Right lobe of liver (tissue), 4 donors: ENCODE measurements around the gene CROT.

Experiments
- POLR2A ChIP-seq: fragments of 450-650 bp; IDR thresholded peaks from one replicate; pipeline ENCODE4 v1.6.1; 2017; ENCODE audit warnings: antibody characterized with exemption, mild to moderate bottlenecking
- TF ChIP-seq, protein P1 (sequence below), 4 donors: fragments of 200-600 bp in 3 of 4; fragments of 450-650 bp in 1 of 4; IDR thresholded peaks; one replicate each; pipeline versions ENCODE4 v1.5.1 to v1.8.0; 2016 to 2022; ENCODE audit warnings: antibody characterized with exemption in 4 of 4, mild to moderate bottlenecking in 2 of 4
- donor health status: DM: no; HTN: no; CAD: no.
- donor health status: DM: no; HTN: no; CAD: no.
- donor health status: DM: no; HTN: yes; CAD: no.

DNA sequence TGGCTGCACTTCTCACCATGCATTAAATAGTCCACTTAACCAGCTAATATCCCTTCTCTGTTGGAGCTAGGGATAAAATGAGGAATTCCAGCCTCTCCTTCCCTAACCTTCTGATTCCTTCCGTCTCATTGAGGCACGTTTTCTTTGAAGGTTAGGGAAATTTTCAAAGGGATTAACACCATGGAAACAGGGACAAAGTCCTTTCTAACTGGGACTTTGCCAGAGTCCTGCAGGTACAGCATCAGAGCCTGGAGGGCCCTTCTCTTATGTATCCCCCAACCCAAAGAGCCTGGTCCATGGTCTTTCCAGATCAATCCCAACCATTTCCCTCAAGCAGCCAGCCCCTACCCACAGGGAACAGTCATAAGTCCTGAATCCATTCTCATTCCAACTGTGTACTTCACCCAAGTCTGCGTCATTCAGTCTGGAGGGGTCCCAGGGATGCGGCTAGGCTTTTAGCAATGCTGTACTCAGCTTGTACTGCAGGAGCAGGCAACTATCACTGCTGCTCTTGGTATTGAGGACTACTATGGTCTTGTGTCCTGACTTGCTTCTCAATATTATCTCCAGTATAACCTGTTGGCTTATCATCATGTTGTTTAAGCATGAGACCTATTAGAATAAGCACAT is 34.6 kb upstream of the CROT start:
- TF ChIP-seq, protein P1, sequence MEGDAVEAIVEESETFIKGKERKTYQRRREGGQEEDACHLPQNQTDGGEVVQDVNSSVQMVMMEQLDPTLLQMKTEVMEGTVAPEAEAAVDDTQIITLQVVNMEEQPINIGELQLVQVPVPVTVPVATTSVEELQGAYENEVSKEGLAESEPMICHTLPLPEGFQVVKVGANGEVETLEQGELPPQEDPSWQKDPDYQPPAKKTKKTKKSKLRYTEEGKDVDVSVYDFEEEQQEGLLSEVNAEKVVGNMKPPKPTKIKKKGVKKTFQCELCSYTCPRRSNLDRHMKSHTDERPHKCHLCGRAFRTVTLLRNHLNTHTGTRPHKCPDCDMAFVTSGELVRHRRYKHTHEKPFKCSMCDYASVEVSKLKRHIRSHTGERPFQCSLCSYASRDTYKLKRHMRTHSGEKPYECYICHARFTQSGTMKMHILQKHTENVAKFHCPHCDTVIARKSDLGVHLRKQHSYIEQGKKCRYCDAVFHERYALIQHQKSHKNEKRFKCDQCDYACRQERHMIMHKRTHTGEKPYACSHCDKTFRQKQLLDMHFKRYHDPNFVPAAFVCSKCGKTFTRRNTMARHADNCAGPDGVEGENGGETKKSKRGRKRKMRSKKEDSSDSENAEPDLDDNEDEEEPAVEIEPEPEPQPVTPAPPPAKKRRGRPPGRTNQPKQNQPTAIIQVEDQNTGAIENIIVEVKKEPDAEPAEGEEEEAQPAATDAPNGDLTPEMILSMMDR (IDR thresholded peaks at IDR 0.05), result no peak
- no peak for TF ChIP-seq POLR2A
